GM19452 (cell line): Measurements from ENCODE around the gene PLEKHM3.
A peak's percentile ranks its signal among the peaks of the same experiment; 100 is the strongest.

Source experiments
- ATAC-seq: cut with Tn5 transposase; IDR thresholded peaks from one replicate; pipeline ENCODE4 v1.9.1; 2021; ENCODE audit not compliant: unreplicated experiment

The PLEKHM3 gene

GRCh38 chr2:207896525-207897285 is 128.6 kb downstream of the PLEKHM3 start:
- no peak for ATAC-seq

- ATAC-seq = no peak
Measured at GRCh38 chr2:207895274-207895860, 130.0 kb downstream of the PLEKHM3 start.

- ATAC-seq = no peak
Measured at GRCh38 chr2:207892716-207893402, 132.5 kb downstream of the PLEKHM3 start.

GRCh38 chr2:207891086-207891844 is 134.1 kb downstream of the PLEKHM3 start:
- no peak for ATAC-seq

GRCh38 chr2:207887500-207887899 is 137.8 kb downstream of the PLEKHM3 start:
- no peak for ATAC-seq

- no peak for ATAC-seq
Measured at GRCh38 chr2:207885010-207885409, 140.3 kb downstream of the PLEKHM3 start.

- ATAC-seq = no peak
Measured at GRCh38 chr2:207884127-207884526, 141.2 kb downstream of the PLEKHM3 start.

- ATAC-seq = no peak
Measured at GRCh38 chr2:207883002-207883780, 142.1 kb downstream of the PLEKHM3 start.

GRCh38 chr2:207881902-207882301 is 143.4 kb downstream of the PLEKHM3 start:
- no peak for ATAC-seq

- no peak for ATAC-seq
Measured at GRCh38 chr2:207879536-207879935, 145.8 kb downstream of the PLEKHM3 start.

GRCh38 chr2:207876842-207877535 is 148.3 kb downstream of the PLEKHM3 start:
- no peak for ATAC-seq

GRCh38 chr2:207875473-207876212 is 149.7 kb downstream of the PLEKHM3 start:
- no peak for ATAC-seq

- peak; percentile 75 for ATAC-seq
Measured at GRCh38 chr2:207873794-207874193, 151.5 kb downstream of the PLEKHM3 start.

GRCh38 chr2:207871911-207872310 is 153.4 kb downstream of the PLEKHM3 start:
- no peak for ATAC-seq

GRCh38 chr2:207871506-207871905 is 153.8 kb downstream of the PLEKHM3 start:
- no peak for ATAC-seq

GRCh38 chr2:207870814-207871213 is 154.5 kb downstream of the PLEKHM3 start:
- ATAC-seq = no peak

GRCh38 chr2:207869784-207870778 is 155.2 kb downstream of the PLEKHM3 start:
- peak; percentile 67 for ATAC-seq
